GM18951 (cell line): ENCODE measurements around the gene NRM.
A peak's percentile ranks its signal among the peaks of the same experiment; 100 is the strongest.

ENCODE experiments used
- POLR2A ChIP-seq: IDR thresholded peaks from 4 replicates; pipeline ENCODE4 v1.6.1; 2011; ENCODE audit warnings: mild to moderate bottlenecking; ENCODE audit not compliant: insufficient read length, insufficient read depth; ENCODE audit errors: extremely low read depth
- in situ Hi-C: fragments of 300-500 bp; cut with MboI; formaldehyde crosslinking; loops from one replicate; pipeline ENCODE4 v1.12.0; 2022; ENCODE audit warnings: low sequenced_read_pairs, mixed read lengths, inconsistent platforms; ENCODE audit not compliant: unreplicated experiment

Gene NRM

GRCh38 chr6:30656513-30656912, 34.3 kb downstream of the NRM start:
- TF ChIP-seq POLR2A = no peak
- in situ Hi-C loops = no loop called here

GRCh38 chr6:30655743-30656094, 35.1 kb downstream of the NRM start:
- in situ Hi-C loops = no loop called here
- TF ChIP-seq POLR2A = no peak

GRCh38 chr6:30654798-30655742, 35.7 kb downstream of the NRM start:
- in situ Hi-C loops = no loop called here

GRCh38 chr6:30651143-30651542, 39.6 kb downstream of the NRM start:
- TF ChIP-seq POLR2A = no peak

More at GRCh38 chr6:30654798-30655742, 35.7 kb downstream of the NRM start:
- TF ChIP-seq POLR2A = no peak

GRCh38 chr6:30647242-30648116, 43.3 kb downstream of the NRM start:
- in situ Hi-C loops = no loop called here
- peak; percentile 49 for TF ChIP-seq POLR2A

More at GRCh38 chr6:30651143-30651542, 39.6 kb downstream of the NRM start:
- in situ Hi-C loops = no loop called here

- in situ Hi-C loops = no loop called here
- TF ChIP-seq POLR2A = no peak
Observed at GRCh38 chr6:30646450-30647241, 44.1 kb downstream of the NRM start, which contains the start of gene C6orf136. C6orf136 (plus strand) TSS chr6:30647133; CDS start chr6:30647232, 99 bp downstream.

- TF ChIP-seq POLR2A = no peak
- in situ Hi-C loops = no loop called here
Observed at GRCh38 chr6:30645989-30646388, 44.8 kb downstream of the NRM start.

GRCh38 chr6:30644769-30645168, 46.0 kb downstream of the NRM start:
- TF ChIP-seq POLR2A = no peak
- in situ Hi-C loops = no loop called here

GRCh38 chr6:30643656-30644055, 47.1 kb downstream of the NRM start:
- TF ChIP-seq POLR2A = no peak
- in situ Hi-C loops = no loop called here

GRCh38 chr6:30641048-30641447, 49.7 kb downstream of the NRM start:
- in situ Hi-C loops = no loop called here

GRCh38 chr6:30640481-30640880, 50.3 kb downstream of the NRM start:
- no peak for TF ChIP-seq POLR2A
- in situ Hi-C loops = no loop called here

More at GRCh38 chr6:30641048-30641447, 49.7 kb downstream of the NRM start:
- no peak for TF ChIP-seq POLR2A
